GM19397 (cell line): ENCODE results near the gene OGFOD1.

Experiments
- ATAC-seq: cut with Tn5 transposase; IDR thresholded peaks from one replicate; pipeline ENCODE4 v1.9.1; 2021; ENCODE audit warnings: mild to moderate bottlenecking, moderate library complexity; ENCODE audit not compliant: unreplicated experiment

Gene OGFOD1

GRCh38 chr16:56519459-56520250 is 68.3 kb downstream of the OGFOD1 start, which contains the start of gene BBS2:
Gene BBS2, minus strand, starts transcription at chr16:56520024. Its CDS starts 162 bp downstream, at chr16:56519862.
- ATAC-seq = peak; percentile 84

- ATAC-seq = no peak
Measured at GRCh38 chr16:56520251-56520577, 68.9 kb downstream of the OGFOD1 start.

DNA sequence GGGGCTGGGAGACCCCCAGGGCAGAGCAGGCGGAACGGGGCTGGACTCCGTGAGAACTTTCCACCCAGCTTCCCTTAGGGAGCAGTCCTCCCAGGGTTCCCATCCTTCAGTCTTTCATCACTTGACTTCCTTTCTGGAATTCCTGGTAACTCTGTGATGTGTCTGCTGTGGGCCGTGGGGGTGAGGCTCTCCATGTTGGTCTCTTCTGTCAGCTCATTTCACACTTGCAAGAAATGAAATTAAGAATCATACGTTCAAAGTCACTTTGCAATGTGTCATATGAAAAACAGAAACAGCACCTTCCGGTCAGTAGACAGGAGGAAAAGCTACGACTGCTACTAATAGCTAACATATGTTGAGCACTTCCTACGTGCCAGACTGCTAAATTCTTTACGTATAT is 73.9 kb downstream of the OGFOD1 start:
- no peak for ATAC-seq
